ENCODE data around the gene ZRANB2.

DNA sequence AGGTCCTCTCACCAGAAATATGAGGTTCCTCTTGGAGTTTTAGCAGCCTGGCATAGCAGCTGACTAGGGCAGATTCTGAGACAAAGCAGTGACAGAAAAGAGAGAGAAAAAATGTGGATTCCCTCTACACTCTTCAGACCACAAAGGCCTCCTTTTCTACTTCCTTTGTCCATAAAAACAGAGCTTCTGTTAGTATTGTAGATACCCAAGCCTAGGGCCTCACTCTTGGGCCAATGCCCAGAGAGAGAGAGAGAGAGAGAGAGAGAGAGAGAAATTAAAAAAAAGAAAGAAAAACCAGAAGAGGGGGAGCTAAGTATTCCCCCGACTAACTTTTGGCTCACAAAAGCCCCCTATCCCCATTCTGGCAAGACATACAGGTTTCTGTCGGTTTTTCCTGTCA lies 2.4 kb upstream of the ZRANB2 start:
- TF ChIP-seq POLR2AphosphoS5 (IDR thresholded peaks at IDR 0.05; ENCODE audit: low read depth, low read length): no peak
- TF ChIP-seq, protein P1, sequence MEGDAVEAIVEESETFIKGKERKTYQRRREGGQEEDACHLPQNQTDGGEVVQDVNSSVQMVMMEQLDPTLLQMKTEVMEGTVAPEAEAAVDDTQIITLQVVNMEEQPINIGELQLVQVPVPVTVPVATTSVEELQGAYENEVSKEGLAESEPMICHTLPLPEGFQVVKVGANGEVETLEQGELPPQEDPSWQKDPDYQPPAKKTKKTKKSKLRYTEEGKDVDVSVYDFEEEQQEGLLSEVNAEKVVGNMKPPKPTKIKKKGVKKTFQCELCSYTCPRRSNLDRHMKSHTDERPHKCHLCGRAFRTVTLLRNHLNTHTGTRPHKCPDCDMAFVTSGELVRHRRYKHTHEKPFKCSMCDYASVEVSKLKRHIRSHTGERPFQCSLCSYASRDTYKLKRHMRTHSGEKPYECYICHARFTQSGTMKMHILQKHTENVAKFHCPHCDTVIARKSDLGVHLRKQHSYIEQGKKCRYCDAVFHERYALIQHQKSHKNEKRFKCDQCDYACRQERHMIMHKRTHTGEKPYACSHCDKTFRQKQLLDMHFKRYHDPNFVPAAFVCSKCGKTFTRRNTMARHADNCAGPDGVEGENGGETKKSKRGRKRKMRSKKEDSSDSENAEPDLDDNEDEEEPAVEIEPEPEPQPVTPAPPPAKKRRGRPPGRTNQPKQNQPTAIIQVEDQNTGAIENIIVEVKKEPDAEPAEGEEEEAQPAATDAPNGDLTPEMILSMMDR (IDR thresholded peaks at IDR 0.05 in 2 of 3, conservative IDR thresholded peaks at IDR 0.05 in 1 of 3; ENCODE audit: borderline replicate concordance in 1 of 3, insufficient read depth in 1 of 3, low read depth in 2 of 3, low read length in 2 of 3): no peak
- no peak for TF ChIP-seq TCF7L2 (IDR thresholded peaks at IDR 0.05; ENCODE audit: borderline replicate concordance, extremely low read depth, insufficient read depth, insufficient read length)
- no peak for TF ChIP-seq FOSL1 (IDR thresholded peaks at IDR 0.05; ENCODE audit: low read depth)
- TF ChIP-seq, protein P2, sequence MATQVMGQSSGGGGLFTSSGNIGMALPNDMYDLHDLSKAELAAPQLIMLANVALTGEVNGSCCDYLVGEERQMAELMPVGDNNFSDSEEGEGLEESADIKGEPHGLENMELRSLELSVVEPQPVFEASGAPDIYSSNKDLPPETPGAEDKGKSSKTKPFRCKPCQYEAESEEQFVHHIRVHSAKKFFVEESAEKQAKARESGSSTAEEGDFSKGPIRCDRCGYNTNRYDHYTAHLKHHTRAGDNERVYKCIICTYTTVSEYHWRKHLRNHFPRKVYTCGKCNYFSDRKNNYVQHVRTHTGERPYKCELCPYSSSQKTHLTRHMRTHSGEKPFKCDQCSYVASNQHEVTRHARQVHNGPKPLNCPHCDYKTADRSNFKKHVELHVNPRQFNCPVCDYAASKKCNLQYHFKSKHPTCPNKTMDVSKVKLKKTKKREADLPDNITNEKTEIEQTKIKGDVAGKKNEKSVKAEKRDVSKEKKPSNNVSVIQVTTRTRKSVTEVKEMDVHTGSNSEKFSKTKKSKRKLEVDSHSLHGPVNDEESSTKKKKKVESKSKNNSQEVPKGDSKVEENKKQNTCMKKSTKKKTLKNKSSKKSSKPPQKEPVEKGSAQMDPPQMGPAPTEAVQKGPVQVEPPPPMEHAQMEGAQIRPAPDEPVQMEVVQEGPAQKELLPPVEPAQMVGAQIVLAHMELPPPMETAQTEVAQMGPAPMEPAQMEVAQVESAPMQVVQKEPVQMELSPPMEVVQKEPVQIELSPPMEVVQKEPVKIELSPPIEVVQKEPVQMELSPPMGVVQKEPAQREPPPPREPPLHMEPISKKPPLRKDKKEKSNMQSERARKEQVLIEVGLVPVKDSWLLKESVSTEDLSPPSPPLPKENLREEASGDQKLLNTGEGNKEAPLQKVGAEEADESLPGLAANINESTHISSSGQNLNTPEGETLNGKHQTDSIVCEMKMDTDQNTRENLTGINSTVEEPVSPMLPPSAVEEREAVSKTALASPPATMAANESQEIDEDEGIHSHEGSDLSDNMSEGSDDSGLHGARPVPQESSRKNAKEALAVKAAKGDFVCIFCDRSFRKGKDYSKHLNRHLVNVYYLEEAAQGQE (IDR thresholded peaks at IDR 0.05; ENCODE audit: low read depth): no peak
- no peak for TF ChIP-seq POLR2A (IDR thresholded peaks at IDR 0.05; ENCODE audit: borderline replicate concordance, extremely low read depth, insufficient read depth, insufficient read length)
- TF ChIP-seq EZH2 (IDR thresholded peaks at IDR 0.05): no peak
- TF ChIP-seq ATF3 (IDR thresholded peaks at IDR 0.05): no peak
- TF ChIP-seq, protein P3, sequence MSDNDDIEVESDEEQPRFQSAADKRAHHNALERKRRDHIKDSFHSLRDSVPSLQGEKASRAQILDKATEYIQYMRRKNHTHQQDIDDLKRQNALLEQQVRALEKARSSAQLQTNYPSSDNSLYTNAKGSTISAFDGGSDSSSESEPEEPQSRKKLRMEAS (IDR thresholded peaks at IDR 0.05): no peak
- no peak for TF ChIP-seq EGR1 (IDR thresholded peaks at IDR 0.05; ENCODE audit: low read depth)
- TF ChIP-seq CBX3 (IDR thresholded peaks at IDR 0.05; ENCODE audit: low read depth): no peak
- no peak for TF ChIP-seq YY1 (IDR thresholded peaks at IDR 0.05; ENCODE audit: extremely low read depth, insufficient replicate concordance, low read depth, low read length)
- TF ChIP-seq JUND (IDR thresholded peaks at IDR 0.05): no peak
- TF ChIP-seq EZH2phosphoT487 (IDR thresholded peaks at IDR 0.05; ENCODE audit: borderline replicate concordance): no peak
